Ishikawa (cell line): Measurements from ENCODE around the gene PDE7B.

ENCODE experiments used
- CEBPB ChIP-seq: IDR thresholded peaks from 2 replicates; pipeline ENCODE4 v1.6.1; 2012
- CREB1 ChIP-seq: IDR thresholded peaks from 2 replicates; pipeline ENCODE4 v1.6.1; 2012; ENCODE audit warnings: low read depth
- EP300 ChIP-seq: IDR thresholded peaks from 2 replicates; pipeline ENCODE4 v1.6.1; 2012; ENCODE audit warnings: borderline replicate concordance
- FOXM1 ChIP-seq: IDR thresholded peaks from 2 replicates; pipeline ENCODE4 v1.6.1; 2012; ENCODE audit warnings: low read depth, borderline replicate concordance
- MAX ChIP-seq: IDR thresholded peaks from 2 replicates; pipeline ENCODE4 v1.6.1; 2012
- REST ChIP-seq: IDR thresholded peaks from 2 replicates; pipeline ENCODE4 v1.6.1; 2012; ENCODE audit warnings: low read depth, mild to moderate bottlenecking
- TEAD4 ChIP-seq: IDR thresholded peaks from 2 replicates; pipeline ENCODE4 v1.6.1; 2012
- YY1 ChIP-seq: IDR thresholded peaks from 2 replicates; pipeline ENCODE4 v1.6.1; 2012; ENCODE audit warnings: low read depth
- ZBTB7A ChIP-seq: IDR thresholded peaks from 2 replicates; pipeline ENCODE4 v1.6.1; 2012; ENCODE audit warnings: low read depth

- TF ChIP-seq MAX (no peak), REST (no peak), ZBTB7A (no peak), FOXM1 (no peak), YY1 (no peak), EP300 (no peak), TEAD4 (no peak), CEBPB (no peak), CREB1 (no peak)
Observed at GRCh38 chr6:136037242-136037875, 185.9 kb downstream of the PDE7B start.
